ENCODE data around the gene LIN7A.
"Not testable (repeated sequence)": the region's sequence is repeated elsewhere in the genome, so short reads cannot be mapped to it uniquely, and the experiment has no call there.

The LIN7A gene

DNA sequence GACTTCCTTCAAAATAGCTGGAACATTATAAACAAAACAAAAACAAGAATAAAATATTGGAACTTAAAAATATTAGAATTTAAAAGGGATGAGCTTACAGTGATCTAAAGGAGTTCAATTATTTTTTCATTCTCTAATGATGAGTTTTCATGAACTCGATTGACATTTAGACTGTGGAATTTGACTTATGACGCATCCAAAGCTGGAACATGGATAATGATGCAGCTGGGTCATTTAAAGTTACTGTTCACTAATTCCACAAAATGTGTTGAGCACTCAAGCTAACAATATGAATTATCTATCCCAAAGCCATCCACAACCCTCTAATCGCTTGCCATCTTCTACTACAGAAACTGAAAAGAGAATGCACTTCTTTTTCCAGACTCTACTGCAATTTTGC is 42.5 kb downstream of the LIN7A start:
- Histone ChIP-seq H3K9ac (ENCODE audit: low read depth, low read length) (no peak overlapping the region), H3K9me3 (ENCODE audit: control insufficient read depth, insufficient read depth, low read length) (no peaks in the 10 kb centered on the region), H3K36me3 (ENCODE audit: insufficient read depth, low read length) (no peaks in the 10 kb centered on the region), H3K4me1 (ENCODE audit: insufficient read depth, low read length) (peaks cover 24% of the 10 kb centered on the region; the same call in 1 of the 2 replicates)

- peaks cover 24% of the 10 kb centered on the region; the same call in 1 of the 2 replicates for H3K4me1 ChIP-seq (ENCODE audit: insufficient read depth, low read length)
- H3K9ac ChIP-seq (ENCODE audit: low read depth, low read length): no peak overlapping the region
- no peaks in the 10 kb centered on the region for H3K9me3 ChIP-seq (ENCODE audit: control insufficient read depth, insufficient read depth, low read length)
- H3K36me3 ChIP-seq (ENCODE audit: insufficient read depth, low read length): no peaks in the 10 kb centered on the region
These were observed 43.6 kb downstream of the LIN7A start for GRCh38 chr12:80894179-80894578.

- H3K9ac ChIP-seq (ENCODE audit: low read depth, low read length): no peak overlapping the region
- peaks cover 24% of the 10 kb centered on the region; the same call in 1 of the 2 replicates for H3K4me1 ChIP-seq (ENCODE audit: insufficient read depth, low read length)
- H3K9me3 ChIP-seq (ENCODE audit: control insufficient read depth, insufficient read depth, low read length): no peaks in the 10 kb centered on the region
- H3K36me3 ChIP-seq (ENCODE audit: insufficient read depth, low read length): no peaks in the 10 kb centered on the region
These were observed 44.9 kb downstream of the LIN7A start for GRCh38 chr12:80892597-80893445.

GRCh38 chr12:80884651-80885050 is 53.1 kb downstream of the LIN7A start:
- Histone ChIP-seq H3K9ac (ENCODE audit: low read depth, low read length) (no peak overlapping the region), H3K36me3 (ENCODE audit: insufficient read depth, low read length) (no peaks in the 10 kb centered on the region), H3K4me1 (ENCODE audit: insufficient read depth, low read length) (no peaks in the 10 kb centered on the region), H3K9me3 (ENCODE audit: control insufficient read depth, insufficient read depth, low read length) (no peaks in the 10 kb centered on the region)

DNA sequence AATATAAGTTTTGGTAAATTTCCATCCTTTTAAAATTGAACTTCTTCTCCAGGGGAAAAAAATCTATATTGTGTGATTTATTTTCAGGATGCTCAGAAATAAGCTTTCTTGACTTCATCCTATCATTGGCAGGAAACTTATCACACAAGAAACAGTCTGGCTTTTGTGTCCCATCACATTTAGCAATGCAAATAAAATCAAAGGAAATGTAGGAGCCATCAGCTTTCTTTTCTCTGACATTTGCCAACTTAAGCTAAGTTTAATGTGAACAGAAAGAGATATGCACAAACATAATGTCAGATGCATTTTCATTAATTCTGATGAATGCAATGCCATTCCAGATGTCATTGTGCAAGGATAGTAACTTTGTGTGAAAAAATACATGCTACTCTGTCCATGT is 56.6 kb downstream of the LIN7A start:
- H3K36me3 ChIP-seq (ENCODE audit: insufficient read depth, low read length): no peaks in the 10 kb centered on the region
- H3K9ac ChIP-seq (ENCODE audit: low read depth, low read length): no peak overlapping the region
- no peaks in the 10 kb centered on the region for H3K9me3 ChIP-seq (ENCODE audit: control insufficient read depth, insufficient read depth, low read length)
- no peaks in the 10 kb centered on the region for H3K4me1 ChIP-seq (ENCODE audit: insufficient read depth, low read length)

DNA sequence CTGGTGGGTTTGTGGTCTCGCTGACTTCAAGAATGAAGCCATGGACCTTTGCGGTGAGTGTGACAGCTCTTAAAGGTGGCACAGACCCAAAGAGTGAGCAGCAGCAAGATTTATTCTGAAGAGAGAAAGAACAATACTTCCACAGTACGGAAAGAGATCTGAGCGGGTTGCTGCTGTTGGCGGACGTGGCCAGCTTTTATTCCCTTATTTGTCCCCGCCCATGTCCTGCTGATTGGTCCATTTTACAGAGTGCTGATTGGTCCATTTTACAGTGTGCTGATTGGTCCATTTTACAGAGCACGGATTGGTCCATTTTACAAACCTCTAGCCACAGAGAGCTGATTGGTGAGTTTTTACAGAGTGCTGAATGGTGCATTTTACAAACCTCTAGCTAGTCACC is 59.3 kb downstream of the LIN7A start:
- not testable (repeated sequence) for H3K36me3 ChIP-seq (ENCODE audit: insufficient read depth, low read length); H3K4me1 ChIP-seq (ENCODE audit: insufficient read depth, low read length); H3K9ac ChIP-seq (ENCODE audit: low read depth, low read length); H3K9me3 ChIP-seq (ENCODE audit: control insufficient read depth, insufficient read depth, low read length)

- H3K4me1 ChIP-seq (ENCODE audit: insufficient read depth, low read length): no peaks in the 10 kb centered on the region
- H3K9me3 ChIP-seq (ENCODE audit: control insufficient read depth, insufficient read depth, low read length): no peaks in the 10 kb centered on the region
- no peak overlapping the region for H3K9ac ChIP-seq (ENCODE audit: low read depth, low read length)
- H3K36me3 ChIP-seq (ENCODE audit: insufficient read depth, low read length): no peaks in the 10 kb centered on the region
These were observed 59.9 kb downstream of the LIN7A start for GRCh38 chr12:80877721-80878265.

DNA sequence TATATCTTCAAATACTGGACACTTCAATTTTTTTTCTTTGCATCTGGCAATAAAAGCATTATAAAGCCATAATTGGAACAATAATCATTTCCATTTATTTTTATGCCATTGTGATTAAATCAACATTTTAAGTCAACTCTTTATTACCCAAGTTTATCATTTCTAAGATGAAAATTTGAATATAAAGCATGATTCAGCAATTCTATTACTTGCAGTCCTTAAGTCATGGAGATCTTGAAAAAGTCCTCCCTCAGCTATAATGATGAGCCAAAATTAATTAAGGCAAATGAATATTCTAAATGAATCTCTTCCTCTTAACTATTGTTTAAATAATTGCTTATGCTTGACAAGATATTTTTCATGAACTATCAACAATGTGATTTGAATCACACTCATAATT is 65.7 kb downstream of the LIN7A start:
- no peak overlapping the region for H3K9ac ChIP-seq (ENCODE audit: low read depth, low read length)
- no peaks in the 10 kb centered on the region for H3K36me3 ChIP-seq (ENCODE audit: insufficient read depth, low read length)
- no peaks in the 10 kb centered on the region for H3K4me1 ChIP-seq (ENCODE audit: insufficient read depth, low read length)
- H3K9me3 ChIP-seq (ENCODE audit: control insufficient read depth, insufficient read depth, low read length): no peaks in the 10 kb centered on the region

GRCh38 chr12:80869264-80869663 is 68.5 kb downstream of the LIN7A start:
- Histone ChIP-seq H3K36me3 (ENCODE audit: insufficient read depth, low read length) (no peaks in the 10 kb centered on the region), H3K9me3 (ENCODE audit: control insufficient read depth, insufficient read depth, low read length) (no peaks in the 10 kb centered on the region), H3K4me1 (ENCODE audit: insufficient read depth, low read length) (no peaks in the 10 kb centered on the region), H3K9ac (ENCODE audit: low read depth, low read length) (no peak overlapping the region)

GRCh38 chr12:80868576-80868975 is 69.2 kb downstream of the LIN7A start:
- Histone ChIP-seq H3K9me3 (ENCODE audit: control insufficient read depth, insufficient read depth, low read length) (no peaks in the 10 kb centered on the region), H3K36me3 (ENCODE audit: insufficient read depth, low read length) (no peaks in the 10 kb centered on the region), H3K4me1 (ENCODE audit: insufficient read depth, low read length) (no peaks in the 10 kb centered on the region), H3K9ac (ENCODE audit: low read depth, low read length) (no peak overlapping the region)

DNA sequence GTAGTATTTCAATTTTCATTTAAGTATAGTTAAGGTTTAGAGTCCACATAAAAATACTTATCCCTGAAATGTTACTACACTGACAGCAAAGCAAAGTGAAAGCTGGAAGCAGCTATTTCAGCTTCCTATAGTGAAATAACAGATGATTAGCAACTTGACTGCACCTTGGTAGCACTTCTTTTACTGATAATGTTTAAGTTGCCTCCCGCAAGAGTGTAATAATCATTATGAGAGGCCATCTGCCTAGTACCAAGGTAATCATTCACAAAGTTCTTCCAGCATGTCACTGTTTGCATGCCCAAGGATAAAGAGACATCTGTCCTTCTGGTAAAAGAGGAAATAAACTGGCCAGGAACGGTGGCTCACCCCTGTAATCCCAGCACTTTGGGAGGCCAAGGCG is 69.8 kb downstream of the LIN7A start:
- H3K4me1 ChIP-seq (ENCODE audit: insufficient read depth, low read length): no peaks in the 10 kb centered on the region
- no peak overlapping the region for H3K9ac ChIP-seq (ENCODE audit: low read depth, low read length)
- no peaks in the 10 kb centered on the region for H3K36me3 ChIP-seq (ENCODE audit: insufficient read depth, low read length)
- H3K9me3 ChIP-seq (ENCODE audit: control insufficient read depth, insufficient read depth, low read length): no peaks in the 10 kb centered on the region

DNA sequence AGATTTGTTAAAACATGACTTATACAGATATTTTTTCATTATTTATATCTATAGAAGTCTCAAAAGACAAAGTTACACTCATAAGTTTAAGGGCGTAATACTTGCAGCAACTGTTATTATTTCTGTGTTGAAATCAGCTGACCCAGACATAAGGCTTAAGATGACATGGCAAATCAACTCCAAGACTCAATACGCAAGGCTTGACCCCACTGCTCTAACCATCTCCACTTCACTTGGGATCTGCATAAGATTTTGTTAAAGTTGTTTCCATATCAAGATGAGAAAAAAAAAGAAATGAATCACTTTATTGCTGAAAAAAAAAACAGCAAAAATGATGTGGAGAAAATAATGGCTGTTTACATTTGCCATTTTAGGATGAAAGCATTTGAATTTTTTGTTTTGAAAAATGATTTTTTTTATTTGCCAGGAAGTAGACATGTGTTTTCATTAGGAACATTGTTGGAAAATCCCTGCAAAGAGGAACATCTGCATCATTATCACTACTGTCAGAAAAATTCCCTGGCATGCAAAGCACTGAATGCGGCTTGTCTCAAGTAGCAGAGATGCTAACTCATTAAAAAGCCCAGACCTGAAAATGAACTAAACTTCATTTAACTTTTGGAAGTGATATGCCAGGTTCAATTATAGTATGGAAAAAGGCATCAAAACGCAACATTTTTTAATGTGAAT is 73.5 kb downstream of the LIN7A start:
- H3K9me3 ChIP-seq (ENCODE audit: control insufficient read depth, insufficient read depth, low read length): no peaks in the 10 kb centered on the region

DNA sequence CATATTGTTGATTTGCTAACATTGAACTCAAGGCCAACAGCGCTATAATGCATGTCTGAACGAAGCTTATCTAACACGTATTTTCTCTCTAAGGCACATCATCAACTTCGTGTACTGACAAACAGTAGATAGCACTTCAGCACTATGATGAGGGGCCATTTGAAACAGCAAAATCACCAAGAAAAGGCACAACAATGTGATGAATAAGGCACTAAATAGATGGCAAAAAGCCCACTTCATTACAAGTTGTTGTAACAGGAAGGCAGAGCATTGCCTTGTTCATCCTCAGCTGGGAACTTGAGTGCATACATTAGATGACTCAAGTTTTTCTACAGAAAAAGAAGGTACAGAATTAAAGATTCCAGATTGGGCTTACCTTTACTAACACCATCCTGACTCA is 75.2 kb downstream of the LIN7A start:
- Histone ChIP-seq H3K9ac (ENCODE audit: low read depth, low read length) (no peak overlapping the region), H3K36me3 (ENCODE audit: insufficient read depth, low read length) (no peaks in the 10 kb centered on the region), H3K4me1 (ENCODE audit: insufficient read depth, low read length) (no peaks in the 10 kb centered on the region), H3K9me3 (ENCODE audit: control insufficient read depth, insufficient read depth, low read length) (no peaks in the 10 kb centered on the region)

More for the DNA sequence above, 73.5 kb downstream of the LIN7A start:
- Histone ChIP-seq H3K36me3 (ENCODE audit: insufficient read depth, low read length) (no peaks in the 10 kb centered on the region), H3K4me1 (ENCODE audit: insufficient read depth, low read length) (no peaks in the 10 kb centered on the region), H3K9ac (ENCODE audit: low read depth, low read length) (no peak overlapping the region)

DNA sequence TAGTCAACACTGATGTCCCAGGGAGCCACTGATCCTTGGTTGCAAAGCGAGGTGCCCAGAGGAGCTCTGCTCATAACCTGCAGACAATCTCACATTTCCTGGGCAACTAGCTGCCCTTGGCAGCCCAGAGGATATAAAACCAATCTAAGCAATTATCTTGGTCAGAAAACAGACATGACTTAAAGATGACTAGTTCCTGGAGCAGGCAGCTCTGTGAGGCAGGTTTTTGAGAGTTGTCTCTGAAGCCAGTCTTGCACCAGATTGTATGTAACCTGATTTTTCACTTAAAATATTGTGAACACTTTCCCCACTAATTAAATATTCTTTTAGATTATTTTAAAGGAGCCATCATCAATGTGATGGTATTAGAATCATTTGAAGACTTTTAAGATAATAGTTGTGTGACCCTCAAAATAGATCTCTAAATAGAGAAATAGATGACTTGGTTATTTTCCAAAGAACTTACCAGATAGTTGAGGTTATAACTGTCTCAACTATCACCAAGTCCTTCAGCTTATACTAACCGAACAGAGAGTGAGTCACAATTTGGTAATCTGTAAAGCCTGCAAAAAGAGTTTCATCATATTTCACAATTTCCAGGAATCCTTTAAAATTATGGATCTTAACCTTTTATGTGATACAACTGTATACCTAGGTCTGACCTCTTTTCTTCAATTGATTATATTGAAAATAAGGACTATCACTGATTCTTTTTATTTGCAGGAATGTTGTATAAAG is 75.9 kb downstream of the LIN7A start:
- no peak overlapping the region for H3K9ac ChIP-seq (ENCODE audit: low read depth, low read length)
- no peaks in the 10 kb centered on the region for H3K36me3 ChIP-seq (ENCODE audit: insufficient read depth, low read length)
- no peaks in the 10 kb centered on the region for H3K9me3 ChIP-seq (ENCODE audit: control insufficient read depth, insufficient read depth, low read length)
- no peaks in the 10 kb centered on the region for H3K4me1 ChIP-seq (ENCODE audit: insufficient read depth, low read length)
